Mammary epithelial cell (primary cell): ENCODE measurements around the gene LSM12.

ENCODE experiments used
- CTCF ChIP-seq, 2 donors: IDR thresholded peaks in 1 of 2; conservative IDR thresholded peaks in 1 of 2; 2 replicates each; pipeline ENCODE4 v1.5.1; 2011 to 2012; ENCODE audit warnings: inconsistent platforms in 2 of 2, low read length in 2 of 2, mild to moderate bottlenecking in 2 of 2, control low read depth in 1 of 2, low read depth in 1 of 2; ENCODE audit not compliant: insufficient read depth in 1 of 2; ENCODE audit errors: extremely low read depth in 1 of 2
- EZH2 ChIP-seq: IDR thresholded peaks from 2 replicates; pipeline ENCODE4 v1.6.1; 2012; ENCODE audit warnings: low read length, inconsistent platforms, borderline replicate concordance

DNA sequence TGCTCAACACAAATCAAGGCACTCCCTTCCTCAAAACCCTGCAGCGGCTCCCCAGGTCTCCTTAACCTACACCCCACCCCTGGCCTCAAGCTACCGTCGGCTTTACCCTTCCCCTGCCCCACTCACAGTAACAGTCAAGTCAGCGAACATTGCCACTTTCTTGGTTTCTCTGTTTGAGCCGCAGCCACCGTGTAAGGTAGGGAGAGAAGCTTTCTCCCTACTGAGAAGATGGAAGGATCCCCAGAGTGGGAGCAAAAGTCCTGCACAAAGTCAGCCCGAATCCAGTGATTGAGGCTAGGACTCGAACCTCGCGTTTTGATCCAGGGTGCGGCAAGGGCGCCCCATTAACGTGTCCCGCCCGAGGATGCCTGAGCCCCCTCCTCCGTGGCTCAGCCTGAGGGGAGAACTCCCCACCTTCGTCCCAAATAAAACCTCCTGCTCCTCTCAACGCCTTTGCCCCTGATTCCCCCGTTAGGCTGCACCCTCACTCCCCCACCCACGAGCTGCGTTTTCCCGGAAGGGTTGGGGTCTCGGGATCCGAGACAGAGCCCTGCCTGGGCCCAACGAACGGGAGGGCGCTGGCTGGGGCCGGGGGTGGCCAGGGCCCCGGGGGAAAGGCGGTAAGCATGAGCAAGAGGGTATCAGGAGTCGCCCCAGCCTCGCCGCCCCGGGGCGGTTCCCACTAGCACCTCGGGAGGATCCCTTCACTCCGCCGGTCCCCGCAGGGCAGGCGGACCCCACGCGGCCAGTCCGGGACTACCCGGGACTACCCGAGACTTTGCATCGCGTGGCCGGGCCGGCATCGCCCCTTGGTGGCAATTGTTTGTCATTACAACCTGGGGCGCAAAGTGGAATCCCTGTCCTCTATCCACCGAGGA is 72.0 kb downstream of the LSM12 start:
- TF ChIP-seq CTCF (conservative IDR thresholded peaks at IDR 0.05 in 1 of 2, IDR thresholded peaks at IDR 0.05 in 1 of 2; ENCODE audit: extremely low read depth in 1 of 2, insufficient read depth in 1 of 2, low read depth in 1 of 2, low read length in 2 of 2) (peak; percentile 65 to 85), EZH2 (no peak)
